H1 (cell line): ENCODE measurements around the gene ZC3H12C. TPM values are rescaled to one million over a fixed set of nuclear protein-coding genes. Genes with fewer than 3 reads are reported as not detected.

Experiments
- polyA plus RNA-seq, 7 experiments: library from polyadenylated mRNA; depleted of rRNA in 3 of 7; stranded (reverse) in 5 of 7; unstranded in 2 of 7; fragments of >200 nt in 5 of 7; fragments of 200-250 nt in 2 of 7; gene quantifications; 1 replicate in 5 of 7; 2 replicates in 1 of 7; 4 replicates in 1 of 7; pipeline versions ENCODE4 v1.2.1 to v1.2.3, GENCODE V29; 2011 to 2013; ENCODE audit warnings: missing spikeins in 2 of 7, mixed read lengths in 2 of 7
- total RNA-seq: library from RNA; stranded (reverse); fragmentation: NEBNext Ultra II Directional; extraction: Animal tissue kit (Norgen Biotek cat#: 25700); gene quantifications from 2 replicates; pipeline ENCODE4 v1.2.1, GENCODE V29; 2021
- TF ChIP-seq, protein P1 (sequence below): fragments of 300-600 bp; sonication (generic); IDR thresholded peaks from 2 replicates; pipeline ENCODE4 v1.7.1; 2012; ENCODE audit warnings: low read length, moderate library complexity, mild to moderate bottlenecking, inconsistent platforms; ENCODE audit not compliant: insufficient replicate concordance

Gene ZC3H12C
- total and polyA plus RNA-seq, 2 of the 8 experiments (the other 6 are each of a cell fraction or from before 2014, with no cell fraction given): 2.0 to 2.7 TPM

DNA sequence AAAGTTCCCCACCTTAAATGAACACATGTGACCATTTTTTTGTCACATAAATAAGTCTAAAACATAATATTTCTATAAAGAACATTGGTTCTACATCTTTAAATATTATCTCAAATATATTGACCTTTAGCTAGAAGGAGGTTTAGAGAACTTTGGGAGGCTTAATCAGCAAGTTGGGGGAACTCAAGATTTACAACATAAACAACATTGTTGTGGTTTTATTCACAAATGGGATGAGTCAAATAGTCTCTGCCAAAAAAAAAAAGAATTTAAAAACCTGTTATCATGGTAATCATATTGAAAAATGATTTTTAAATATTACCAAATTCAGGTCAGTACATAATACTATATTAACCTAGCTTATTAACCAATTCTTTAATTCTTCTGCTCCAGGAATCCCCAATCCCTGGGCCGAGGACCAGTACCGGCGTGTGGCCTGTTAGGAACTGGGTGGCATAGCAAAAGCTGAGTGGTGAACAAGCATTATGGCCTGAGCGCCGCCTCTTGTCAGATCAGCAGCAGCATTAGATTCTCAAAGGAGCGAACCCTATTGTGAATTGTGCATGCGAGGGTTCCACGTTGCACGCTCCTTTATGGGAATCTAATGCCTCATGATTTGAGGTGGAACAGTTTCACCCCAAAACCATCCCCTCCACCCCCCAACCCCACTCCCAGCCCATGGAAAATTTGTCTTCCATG lies 105.0 kb downstream of the ZC3H12C start (continued):
- TF ChIP-seq, protein P1, sequence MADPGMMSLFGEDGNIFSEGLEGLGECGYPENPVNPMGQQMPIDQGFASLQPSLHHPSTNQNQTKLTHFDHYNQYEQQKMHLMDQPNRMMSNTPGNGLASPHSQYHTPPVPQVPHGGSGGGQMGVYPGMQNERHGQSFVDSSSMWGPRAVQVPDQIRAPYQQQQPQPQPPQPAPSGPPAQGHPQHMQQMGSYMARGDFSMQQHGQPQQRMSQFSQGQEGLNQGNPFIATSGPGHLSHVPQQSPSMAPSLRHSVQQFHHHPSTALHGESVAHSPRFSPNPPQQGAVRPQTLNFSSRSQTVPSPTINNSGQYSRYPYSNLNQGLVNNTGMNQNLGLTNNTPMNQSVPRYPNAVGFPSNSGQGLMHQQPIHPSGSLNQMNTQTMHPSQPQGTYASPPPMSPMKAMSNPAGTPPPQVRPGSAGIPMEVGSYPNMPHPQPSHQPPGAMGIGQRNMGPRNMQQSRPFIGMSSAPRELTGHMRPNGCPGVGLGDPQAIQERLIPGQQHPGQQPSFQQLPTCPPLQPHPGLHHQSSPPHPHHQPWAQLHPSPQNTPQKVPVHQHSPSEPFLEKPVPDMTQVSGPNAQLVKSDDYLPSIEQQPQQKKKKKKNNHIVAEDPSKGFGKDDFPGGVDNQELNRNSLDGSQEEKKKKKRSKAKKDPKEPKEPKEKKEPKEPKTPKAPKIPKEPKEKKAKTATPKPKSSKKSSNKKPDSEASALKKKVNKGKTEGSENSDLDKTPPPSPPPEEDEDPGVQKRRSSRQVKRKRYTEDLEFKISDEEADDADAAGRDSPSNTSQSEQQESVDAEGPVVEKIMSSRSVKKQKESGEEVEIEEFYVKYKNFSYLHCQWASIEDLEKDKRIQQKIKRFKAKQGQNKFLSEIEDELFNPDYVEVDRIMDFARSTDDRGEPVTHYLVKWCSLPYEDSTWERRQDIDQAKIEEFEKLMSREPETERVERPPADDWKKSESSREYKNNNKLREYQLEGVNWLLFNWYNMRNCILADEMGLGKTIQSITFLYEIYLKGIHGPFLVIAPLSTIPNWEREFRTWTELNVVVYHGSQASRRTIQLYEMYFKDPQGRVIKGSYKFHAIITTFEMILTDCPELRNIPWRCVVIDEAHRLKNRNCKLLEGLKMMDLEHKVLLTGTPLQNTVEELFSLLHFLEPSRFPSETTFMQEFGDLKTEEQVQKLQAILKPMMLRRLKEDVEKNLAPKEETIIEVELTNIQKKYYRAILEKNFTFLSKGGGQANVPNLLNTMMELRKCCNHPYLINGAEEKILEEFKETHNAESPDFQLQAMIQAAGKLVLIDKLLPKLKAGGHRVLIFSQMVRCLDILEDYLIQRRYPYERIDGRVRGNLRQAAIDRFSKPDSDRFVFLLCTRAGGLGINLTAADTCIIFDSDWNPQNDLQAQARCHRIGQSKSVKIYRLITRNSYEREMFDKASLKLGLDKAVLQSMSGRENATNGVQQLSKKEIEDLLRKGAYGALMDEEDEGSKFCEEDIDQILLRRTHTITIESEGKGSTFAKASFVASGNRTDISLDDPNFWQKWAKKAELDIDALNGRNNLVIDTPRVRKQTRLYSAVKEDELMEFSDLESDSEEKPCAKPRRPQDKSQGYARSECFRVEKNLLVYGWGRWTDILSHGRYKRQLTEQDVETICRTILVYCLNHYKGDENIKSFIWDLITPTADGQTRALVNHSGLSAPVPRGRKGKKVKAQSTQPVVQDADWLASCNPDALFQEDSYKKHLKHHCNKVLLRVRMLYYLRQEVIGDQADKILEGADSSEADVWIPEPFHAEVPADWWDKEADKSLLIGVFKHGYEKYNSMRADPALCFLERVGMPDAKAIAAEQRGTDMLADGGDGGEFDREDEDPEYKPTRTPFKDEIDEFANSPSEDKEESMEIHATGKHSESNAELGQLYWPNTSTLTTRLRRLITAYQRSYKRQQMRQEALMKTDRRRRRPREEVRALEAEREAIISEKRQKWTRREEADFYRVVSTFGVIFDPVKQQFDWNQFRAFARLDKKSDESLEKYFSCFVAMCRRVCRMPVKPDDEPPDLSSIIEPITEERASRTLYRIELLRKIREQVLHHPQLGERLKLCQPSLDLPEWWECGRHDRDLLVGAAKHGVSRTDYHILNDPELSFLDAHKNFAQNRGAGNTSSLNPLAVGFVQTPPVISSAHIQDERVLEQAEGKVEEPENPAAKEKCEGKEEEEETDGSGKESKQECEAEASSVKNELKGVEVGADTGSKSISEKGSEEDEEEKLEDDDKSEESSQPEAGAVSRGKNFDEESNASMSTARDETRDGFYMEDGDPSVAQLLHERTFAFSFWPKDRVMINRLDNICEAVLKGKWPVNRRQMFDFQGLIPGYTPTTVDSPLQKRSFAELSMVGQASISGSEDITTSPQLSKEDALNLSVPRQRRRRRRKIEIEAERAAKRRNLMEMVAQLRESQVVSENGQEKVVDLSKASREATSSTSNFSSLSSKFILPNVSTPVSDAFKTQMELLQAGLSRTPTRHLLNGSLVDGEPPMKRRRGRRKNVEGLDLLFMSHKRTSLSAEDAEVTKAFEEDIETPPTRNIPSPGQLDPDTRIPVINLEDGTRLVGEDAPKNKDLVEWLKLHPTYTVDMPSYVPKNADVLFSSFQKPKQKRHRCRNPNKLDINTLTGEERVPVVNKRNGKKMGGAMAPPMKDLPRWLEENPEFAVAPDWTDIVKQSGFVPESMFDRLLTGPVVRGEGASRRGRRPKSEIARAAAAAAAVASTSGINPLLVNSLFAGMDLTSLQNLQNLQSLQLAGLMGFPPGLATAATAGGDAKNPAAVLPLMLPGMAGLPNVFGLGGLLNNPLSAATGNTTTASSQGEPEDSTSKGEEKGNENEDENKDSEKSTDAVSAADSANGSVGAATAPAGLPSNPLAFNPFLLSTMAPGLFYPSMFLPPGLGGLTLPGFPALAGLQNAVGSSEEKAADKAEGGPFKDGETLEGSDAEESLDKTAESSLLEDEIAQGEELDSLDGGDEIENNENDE: no peak
